Central memory CD8-positive, alpha-beta T cell (primary cell): ENCODE data around the gene SNED1.

Experiments used
- ATAC-seq: fragments of 150-1000 bp; cut with Tn5 transposase; replicated peaks from 2 replicates; pipeline ENCODE4 v1.10.0; 2022; ENCODE audit warnings: mild to moderate bottlenecking, moderate FRiP score, moderate number of reproducible peaks; ENCODE audit not compliant: poor library complexity, severe bottlenecking; ENCODE audit errors: extremely low read depth
- DNase-seq, 2 donors: peaks; one replicate each; pipeline ENCODE4 v3.0.0; 2021; ENCODE audit warnings: low spot score in 2 of 2
- H3K27ac Mint-ChIP-seq: one replicate; pipeline ENCODE4 v1.8.0; 2022; ENCODE audit warnings: low read depth, mild to moderate bottlenecking, moderate library complexity, mixed read lengths
- H3K27me3 Mint-ChIP-seq: one replicate; pipeline ENCODE4 v1.8.0; 2022; ENCODE audit warnings: mixed read lengths
- H3K36me3 Mint-ChIP-seq: one replicate; pipeline ENCODE4 v1.8.0; 2022; ENCODE audit warnings: mild to moderate bottlenecking, moderate library complexity, mixed read lengths; ENCODE audit not compliant: insufficient read depth
- H3K4me1 Mint-ChIP-seq: one replicate; pipeline ENCODE4 v1.8.0; 2022; ENCODE audit warnings: mixed read lengths
- H3K4me3 Mint-ChIP-seq: one replicate; pipeline ENCODE4 v1.8.0; 2022; ENCODE audit warnings: mild to moderate bottlenecking, moderate library complexity, mixed read lengths
- H3K9me3 Mint-ChIP-seq: one replicate; pipeline ENCODE4 v1.8.0; 2022; ENCODE audit warnings: mixed read lengths

SNED1 gene

GRCh38 chr2:240956935-240957655 lies 41.3 kb upstream of the SNED1 start:
- Mint-ChIP-seq H3K27me3 (no peaks in the 10 kb centered on the region), H3K36me3 (no peaks in the 10 kb centered on the region), H3K27ac (no peak overlapping the region), H3K9me3 (no peaks in the 10 kb centered on the region), H3K4me3 (no peak overlapping the region), H3K4me1 (no peaks in the 10 kb centered on the region)
- DNase-seq, result no peak
- no peak for ATAC-seq

GRCh38 chr2:240957656-240958365 lies 40.6 kb upstream of the SNED1 start:
- Mint-ChIP-seq H3K27me3 (no peaks in the 10 kb centered on the region), H3K9me3 (no peaks in the 10 kb centered on the region), H3K27ac (no peak overlapping the region), H3K4me1 (no peaks in the 10 kb centered on the region), H3K36me3 (no peaks in the 10 kb centered on the region), H3K4me3 (no peak overlapping the region)
- ATAC-seq, result no peak
- DNase-seq, result no peak

- Mint-ChIP-seq H3K4me3 (no peak overlapping the region), H3K36me3 (no peaks in the 10 kb centered on the region), H3K4me1 (no peaks in the 10 kb centered on the region), H3K27me3 (no peaks in the 10 kb centered on the region), H3K27ac (no peak overlapping the region), H3K9me3 (no peaks in the 10 kb centered on the region)
- ATAC-seq, result no peak
- DNase-seq, result no peak
These were observed 39.8 kb upstream of the SNED1 start for GRCh38 chr2:240958366-240959213.

GRCh38 chr2:240959214-240959940 lies 39.0 kb upstream of the SNED1 start:
- no peaks in the 10 kb centered on the region for H3K4me1 Mint-ChIP-seq
- DNase-seq, result no peak
- no peaks in the 10 kb centered on the region for H3K9me3 Mint-ChIP-seq
- H3K27ac Mint-ChIP-seq, result no peak overlapping the region
- no peak overlapping the region for H3K4me3 Mint-ChIP-seq
- no peaks in the 10 kb centered on the region for H3K36me3 Mint-ChIP-seq
- ATAC-seq, result no peak
- H3K27me3 Mint-ChIP-seq, result no peaks in the 10 kb centered on the region

GRCh38 chr2:240959941-240960308 lies 38.5 kb upstream of the SNED1 start:
- Mint-ChIP-seq H3K27ac (no peak overlapping the region), H3K36me3 (no peaks in the 10 kb centered on the region), H3K4me3 (no peak overlapping the region), H3K27me3 (no peaks in the 10 kb centered on the region), H3K9me3 (no peaks in the 10 kb centered on the region), H3K4me1 (no peaks in the 10 kb centered on the region)
- peak in 1 of 2 donors; percentile 5 for DNase-seq
- ATAC-seq, result no peak

GRCh38 chr2:240960309-240960970 lies 38.0 kb upstream of the SNED1 start:
- Mint-ChIP-seq H3K4me3 (no peak overlapping the region), H3K9me3 (no peaks in the 10 kb centered on the region), H3K27ac (no peak overlapping the region), H3K4me1 (no peaks in the 10 kb centered on the region), H3K36me3 (no peaks in the 10 kb centered on the region), H3K27me3 (no peaks in the 10 kb centered on the region)
- ATAC-seq, result no peak
- peak in 1 of 2 donors; percentile 8 for DNase-seq

GRCh38 chr2:240960971-240961876 lies 37.2 kb upstream of the SNED1 start:
- Mint-ChIP-seq H3K4me1 (no peaks in the 10 kb centered on the region), H3K27me3 (no peaks in the 10 kb centered on the region), H3K9me3 (no peaks in the 10 kb centered on the region), H3K4me3 (no peak overlapping the region), H3K36me3 (no peaks in the 10 kb centered on the region), H3K27ac (no peak overlapping the region)
- DNase-seq (peak in 1 of 2 donors; percentile 3), ATAC-seq (no peak)

- H3K4me1 Mint-ChIP-seq, result no peaks in the 10 kb centered on the region
- peak in 1 of 2 donors; percentile 1 for DNase-seq
- H3K36me3 Mint-ChIP-seq, result no peaks in the 10 kb centered on the region
- no peak overlapping the region for H3K27ac Mint-ChIP-seq
- no peak for ATAC-seq
- no peak overlapping the region for H3K4me3 Mint-ChIP-seq
- H3K9me3 Mint-ChIP-seq, result no peaks in the 10 kb centered on the region
- H3K27me3 Mint-ChIP-seq, result no peaks in the 10 kb centered on the region
These were observed 36.5 kb upstream of the SNED1 start for GRCh38 chr2:240961910-240962299.

GRCh38 chr2:240962300-240963064 lies 35.9 kb upstream of the SNED1 start:
- H3K27me3 Mint-ChIP-seq, result no peaks in the 10 kb centered on the region
- no peaks in the 10 kb centered on the region for H3K4me1 Mint-ChIP-seq
- ATAC-seq (no peak), DNase-seq (no peak)
- no peak overlapping the region for H3K27ac Mint-ChIP-seq
- no peak overlapping the region for H3K4me3 Mint-ChIP-seq
- H3K9me3 Mint-ChIP-seq, result no peaks in the 10 kb centered on the region
- no peaks in the 10 kb centered on the region for H3K36me3 Mint-ChIP-seq

GRCh38 chr2:240963065-240963867 lies 35.2 kb upstream of the SNED1 start:
- Mint-ChIP-seq H3K9me3 (no peaks in the 10 kb centered on the region), H3K36me3 (no peaks in the 10 kb centered on the region), H3K27me3 (no peaks in the 10 kb centered on the region), H3K4me3 (no peak overlapping the region), H3K27ac (no peak overlapping the region), H3K4me1 (no peaks in the 10 kb centered on the region)
- ATAC-seq (no peak), DNase-seq (no peak)
